ENCODE data around the gene PRKAB1.
"Not testable (repeated sequence)": the region's sequence is repeated elsewhere in the genome, so short reads cannot be mapped to it uniquely, and the experiment has no call there.

Gene PRKAB1

DNA sequence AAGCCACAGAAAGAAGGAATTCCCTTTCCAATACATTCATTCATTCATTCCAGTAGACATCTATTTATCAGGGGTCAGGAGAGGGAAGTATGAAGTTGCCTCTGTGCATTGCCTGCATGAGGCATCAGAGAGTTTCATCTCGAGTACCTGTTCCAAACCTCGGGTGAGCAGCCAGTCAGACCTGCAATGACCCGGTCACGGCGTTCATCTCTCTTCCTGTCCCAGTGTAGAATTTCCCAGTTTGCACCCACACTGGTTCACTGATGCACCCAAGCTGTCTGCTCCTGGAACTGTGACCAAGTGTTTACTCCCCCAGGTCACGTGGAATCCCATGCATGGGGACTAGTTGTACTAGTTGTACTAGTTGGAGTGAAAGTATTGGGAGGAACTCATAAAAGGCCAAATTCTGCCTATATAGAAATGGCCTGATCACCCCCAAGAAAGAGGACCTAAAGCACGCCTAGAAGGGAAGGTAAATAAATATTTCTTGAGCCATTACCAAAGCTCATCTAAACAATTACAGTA is 22.3 kb upstream of the PRKAB1 start:
- Mint-ChIP-seq H3K27me3 (peaks cover 3% of the 10 kb centered on the region), H3K4me1 (ENCODE audit: low read depth) (peaks cover 8% of the 10 kb centered on the region), H3K36me3 (ENCODE audit: low read depth) (no peaks in the 10 kb centered on the region), H3K9me3 (peaks cover 8% of the 10 kb centered on the region), H3K4me3 (no peak overlapping the region), H3K27ac (no peak overlapping the region)
- intact Hi-C loops (cut with micrococcal nuclease): loop anchor here (5.0 kb wide), 1 partner anchor 203 kb away; no protein-coding TSS in a partner anchor

DNA sequence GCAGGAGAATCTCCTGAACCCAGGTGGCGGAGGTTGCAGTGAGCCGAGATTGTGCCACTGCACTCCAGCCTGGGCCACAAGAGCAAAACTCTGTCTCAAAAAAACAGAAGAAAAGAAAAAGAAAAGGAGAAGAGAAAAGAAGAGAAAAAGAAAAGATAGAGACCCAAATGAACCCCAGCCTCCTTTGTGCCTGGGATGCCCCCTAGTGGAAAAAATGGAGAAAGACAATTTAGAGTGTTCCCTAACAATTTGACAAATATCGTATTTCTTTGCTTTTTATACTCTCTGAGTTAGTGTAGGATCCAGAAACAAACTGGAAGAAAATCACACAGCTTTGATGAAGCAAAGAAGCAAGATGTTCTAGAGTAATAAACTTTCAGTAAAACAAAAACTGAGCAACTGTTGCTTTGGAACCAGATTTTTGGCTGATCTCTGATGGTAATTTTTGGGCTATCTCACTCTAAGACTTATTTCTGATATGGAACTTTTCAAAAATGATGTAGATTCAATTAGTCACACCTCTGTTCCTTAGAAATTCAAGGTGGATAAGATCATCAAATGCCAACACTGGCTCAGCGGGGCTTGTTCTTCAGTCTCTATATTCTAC is 18.6 kb upstream of the PRKAB1 start:
- H3K36me3 Mint-ChIP-seq (ENCODE audit: low read depth): no peaks in the 10 kb centered on the region
- H3K4me3 Mint-ChIP-seq: no peak overlapping the region
- intact Hi-C loops (cut with micrococcal nuclease): loop anchor here (5.0 kb wide), 1 partner anchor 207 kb away; no protein-coding TSS in a partner anchor
- H3K27me3 Mint-ChIP-seq: peaks cover 5% of the 10 kb centered on the region
- peaks cover 8% of the 10 kb centered on the region for H3K4me1 Mint-ChIP-seq (ENCODE audit: low read depth)
- H3K27ac Mint-ChIP-seq: no peak overlapping the region
- H3K9me3 Mint-ChIP-seq: peaks cover 17% of the 10 kb centered on the region

DNA sequence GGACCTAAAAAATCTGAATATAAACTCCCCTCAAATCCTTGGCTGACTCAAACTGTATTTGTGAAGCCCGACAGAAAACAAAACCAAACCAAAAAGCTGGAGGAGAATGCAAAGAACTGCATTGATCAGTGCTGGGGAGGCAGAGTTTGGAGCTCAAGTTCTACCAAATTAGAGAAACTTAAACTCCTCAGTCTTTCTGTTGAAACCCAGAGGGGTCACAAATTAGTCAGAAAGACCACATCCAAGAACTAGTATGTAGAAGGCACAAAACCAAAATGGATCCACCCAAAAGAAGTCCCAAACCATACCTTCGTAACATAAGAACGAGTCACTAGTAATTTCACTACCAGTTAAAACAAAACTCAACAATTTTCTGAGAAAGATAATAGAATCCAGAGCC is 15.3 kb upstream of the PRKAB1 start:
- intact Hi-C loops (cut with micrococcal nuclease): no loop called here
- Mint-ChIP-seq H3K4me3 (no peak overlapping the region), H3K9me3 (peaks cover 8% of the 10 kb centered on the region), H3K27ac (no peak overlapping the region), H3K36me3 (ENCODE audit: low read depth) (no peaks in the 10 kb centered on the region), H3K4me1 (ENCODE audit: low read depth) (peaks cover 7% of the 10 kb centered on the region), H3K27me3 (peaks cover 4% of the 10 kb centered on the region)

- intact Hi-C loops (cut with micrococcal nuclease); H3K36me3 Mint-ChIP-seq (ENCODE audit: low read depth); H3K4me3 Mint-ChIP-seq; H3K9me3 Mint-ChIP-seq; H3K27ac Mint-ChIP-seq; H3K4me1 Mint-ChIP-seq (ENCODE audit: low read depth); H3K27me3 Mint-ChIP-seq: not testable (repeated sequence)
These were observed 10.9 kb upstream of the PRKAB1 start for GRCh38 chr12:119657001-119657400.

DNA sequence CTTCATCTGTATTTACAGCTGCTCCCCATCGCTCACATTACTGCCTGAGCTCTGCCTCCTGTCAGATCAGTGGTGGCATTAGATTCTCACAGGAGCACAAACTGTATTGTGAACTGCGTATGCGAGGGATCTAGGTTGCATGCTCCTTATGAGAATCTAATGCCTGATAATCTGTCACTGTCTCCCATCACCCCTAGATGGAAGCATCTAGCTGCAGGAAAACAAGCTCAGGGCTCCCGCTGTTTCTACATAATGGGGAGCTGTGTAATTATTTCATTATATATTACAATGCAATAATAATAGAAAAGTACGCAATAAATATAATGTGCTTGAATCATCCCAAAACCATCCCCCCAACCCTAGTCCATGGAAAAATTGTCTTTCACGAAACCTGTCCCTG is 9.8 kb upstream of the PRKAB1 start:
- H3K27me3 Mint-ChIP-seq; H3K9me3 Mint-ChIP-seq; intact Hi-C loops (cut with micrococcal nuclease); H3K36me3 Mint-ChIP-seq (ENCODE audit: low read depth); H3K4me1 Mint-ChIP-seq (ENCODE audit: low read depth); H3K27ac Mint-ChIP-seq; H3K4me3 Mint-ChIP-seq: not testable (repeated sequence)

- Mint-ChIP-seq H3K9me3 (no peaks in the 10 kb centered on the region), H3K36me3 (ENCODE audit: low read depth) (no peaks in the 10 kb centered on the region), H3K4me1 (ENCODE audit: low read depth) (peaks cover 10% of the 10 kb centered on the region), H3K4me3 (no peak overlapping the region), H3K27ac (peak overlapping the region; percentile 59), H3K27me3 (no peaks in the 10 kb centered on the region)
- intact Hi-C loops (cut with micrococcal nuclease): no loop called here
These were observed 8.5 kb upstream of the PRKAB1 start for GRCh38 chr12:119659289-119659897.

DNA sequence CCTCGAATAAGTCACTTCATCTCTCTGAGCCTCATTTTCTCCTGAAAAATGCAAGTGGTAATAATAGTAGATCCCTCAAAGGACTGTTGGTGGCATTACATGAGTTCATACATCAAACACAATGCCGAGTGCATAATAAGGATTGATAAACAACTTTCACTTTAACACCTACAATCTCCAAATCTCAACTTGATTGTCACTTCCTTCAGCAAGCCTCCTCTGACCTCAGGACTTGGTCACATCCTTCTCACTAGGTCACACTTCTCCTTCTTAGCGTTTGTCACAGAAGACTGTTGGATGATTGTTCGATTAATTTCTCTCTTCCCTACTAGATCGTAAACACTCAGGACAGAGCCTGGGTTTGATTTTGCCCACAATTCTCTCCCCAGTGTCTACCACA is 7.9 kb upstream of the PRKAB1 start:
- H3K4me3 Mint-ChIP-seq: no peak overlapping the region
- peak overlapping the region; percentile 59 for H3K27ac Mint-ChIP-seq
- H3K27me3 Mint-ChIP-seq: no peaks in the 10 kb centered on the region
- H3K4me1 Mint-ChIP-seq (ENCODE audit: low read depth): peaks cover 10% of the 10 kb centered on the region
- H3K9me3 Mint-ChIP-seq: no peaks in the 10 kb centered on the region
- H3K36me3 Mint-ChIP-seq (ENCODE audit: low read depth): no peaks in the 10 kb centered on the region
- intact Hi-C loops (cut with micrococcal nuclease): no loop called here

- H3K36me3 Mint-ChIP-seq (ENCODE audit: low read depth): no peaks in the 10 kb centered on the region
- peaks cover 23% of the 10 kb centered on the region for H3K4me1 Mint-ChIP-seq (ENCODE audit: low read depth)
- H3K27me3 Mint-ChIP-seq: no peaks in the 10 kb centered on the region
- H3K27ac Mint-ChIP-seq: no peak overlapping the region
- no peaks in the 10 kb centered on the region for H3K9me3 Mint-ChIP-seq
- intact Hi-C loops (cut with micrococcal nuclease): no loop called here
- H3K4me3 Mint-ChIP-seq: no peak overlapping the region
These were observed 6.1 kb upstream of the PRKAB1 start for GRCh38 chr12:119661882-119662281.

DNA sequence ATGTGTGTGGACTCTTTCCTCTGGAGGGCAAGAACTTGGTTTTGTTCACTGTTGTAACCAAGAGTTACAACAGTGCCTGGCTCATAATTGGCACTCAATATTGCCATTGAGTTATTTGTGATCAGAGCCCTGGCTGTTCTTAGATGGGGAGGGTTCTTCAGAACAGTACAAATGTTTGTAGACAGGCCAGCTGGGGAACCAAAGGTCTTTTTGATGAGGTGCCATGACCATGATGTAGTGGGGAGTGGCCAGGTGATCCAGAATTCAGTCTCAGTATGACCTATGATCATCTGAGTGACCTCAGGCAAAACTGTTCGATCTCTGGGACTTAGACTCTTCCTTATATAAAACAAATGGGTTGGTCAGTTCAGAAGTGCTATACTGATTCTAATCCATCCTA is 3.3 kb upstream of the PRKAB1 start:
- H3K27me3 Mint-ChIP-seq: no peaks in the 10 kb centered on the region
- no peaks in the 10 kb centered on the region for H3K9me3 Mint-ChIP-seq
- intact Hi-C loops (cut with micrococcal nuclease): no loop called here
- peaks cover 12% of the 10 kb centered on the region for H3K36me3 Mint-ChIP-seq (ENCODE audit: low read depth)
- peaks cover 31% of the 10 kb centered on the region for H3K4me1 Mint-ChIP-seq (ENCODE audit: low read depth)
- no peak overlapping the region for H3K27ac Mint-ChIP-seq
- H3K4me3 Mint-ChIP-seq: no peak overlapping the region

DNA sequence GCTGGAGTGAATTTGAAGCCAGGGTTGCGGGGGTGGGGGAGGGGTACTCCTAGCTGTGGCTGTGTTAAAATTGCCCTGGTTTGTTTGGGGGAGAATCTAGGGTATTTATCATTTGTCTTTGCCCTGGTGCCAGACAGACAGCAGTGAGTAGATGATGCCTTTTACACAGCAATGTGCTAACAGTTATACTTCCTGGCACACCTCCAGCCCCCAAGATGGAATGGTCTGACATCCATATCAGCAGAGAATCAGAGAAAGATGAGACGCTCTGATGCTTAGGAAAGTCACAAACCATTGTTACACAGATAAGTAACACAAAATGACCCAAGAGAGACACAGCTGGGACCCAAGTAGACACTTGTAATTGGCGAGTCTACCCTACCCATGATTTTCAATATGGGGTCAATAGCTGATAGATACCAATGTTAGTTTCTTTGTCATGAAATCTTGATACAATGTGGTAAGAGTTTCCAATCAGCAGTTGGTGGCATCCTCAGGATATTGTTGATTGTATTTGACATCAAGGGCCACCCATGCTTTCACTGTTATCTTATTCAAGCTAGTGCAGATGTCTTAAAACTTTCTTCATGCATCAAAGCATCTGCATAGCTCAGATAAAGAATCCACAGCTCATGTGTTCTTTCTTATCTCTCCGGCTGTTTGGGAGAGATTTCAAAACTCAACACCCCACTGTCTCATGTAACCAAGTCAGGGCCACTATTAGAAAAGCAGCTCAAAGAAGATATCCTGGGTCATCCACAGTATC is 2.6 kb upstream of the PRKAB1 start:
- intact Hi-C loops (cut with micrococcal nuclease): no loop called here
- H3K4me3 Mint-ChIP-seq: no peak overlapping the region
- H3K27ac Mint-ChIP-seq: no peak overlapping the region
- H3K9me3 Mint-ChIP-seq: no peaks in the 10 kb centered on the region
- peaks cover 17% of the 10 kb centered on the region for H3K36me3 Mint-ChIP-seq (ENCODE audit: low read depth)
- peaks cover 31% of the 10 kb centered on the region for H3K4me1 Mint-ChIP-seq (ENCODE audit: low read depth)
- no peaks in the 10 kb centered on the region for H3K27me3 Mint-ChIP-seq

DNA sequence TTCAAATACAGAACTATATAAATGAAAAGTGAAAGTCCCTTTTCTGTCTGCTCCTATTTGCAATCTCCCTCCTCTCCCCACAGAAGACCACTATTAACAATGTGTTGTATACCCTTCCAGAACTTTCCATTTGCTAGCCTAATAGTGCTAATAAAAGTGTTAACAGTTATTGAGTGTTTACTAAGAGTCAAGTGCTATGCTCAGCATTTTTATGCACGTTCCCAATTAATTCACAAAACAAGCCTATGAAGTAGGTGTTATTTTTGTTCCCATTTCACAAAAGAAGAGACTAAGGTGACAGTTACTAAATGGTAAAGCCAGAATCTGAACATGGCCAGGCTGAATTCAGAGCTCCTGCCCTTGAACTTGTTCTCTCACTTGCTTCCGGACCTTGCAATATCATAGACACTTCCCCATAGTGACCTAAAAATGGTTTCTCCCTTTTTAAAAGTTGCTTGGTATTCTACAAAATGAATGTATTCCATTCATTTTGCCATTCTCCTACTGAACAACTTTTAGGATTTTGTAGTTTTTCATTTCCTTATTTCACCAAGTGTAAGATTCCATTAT is 1.6 kb upstream of the PRKAB1 start:
- peak overlapping the region; percentile 53 for H3K4me3 Mint-ChIP-seq
- no peaks in the 10 kb centered on the region for H3K27me3 Mint-ChIP-seq
- peaks cover 39% of the 10 kb centered on the region for H3K4me1 Mint-ChIP-seq (ENCODE audit: low read depth)
- peak overlapping the region; percentile 89 for H3K27ac Mint-ChIP-seq
- peaks cover 26% of the 10 kb centered on the region for H3K36me3 Mint-ChIP-seq (ENCODE audit: low read depth)
- intact Hi-C loops (cut with micrococcal nuclease): no loop called here
- H3K9me3 Mint-ChIP-seq: no peaks in the 10 kb centered on the region

- no peaks in the 10 kb centered on the region for H3K27me3 Mint-ChIP-seq
- no peaks in the 10 kb centered on the region for H3K9me3 Mint-ChIP-seq
- H3K4me1 Mint-ChIP-seq (ENCODE audit: low read depth): peaks cover 42% of the 10 kb centered on the region
- intact Hi-C loops (cut with micrococcal nuclease): no loop called here
- H3K27ac Mint-ChIP-seq: peak overlapping the region; percentile 89
- H3K4me3 Mint-ChIP-seq: peak overlapping the region; percentile 89
- peaks cover 33% of the 10 kb centered on the region for H3K36me3 Mint-ChIP-seq (ENCODE audit: low read depth)
These were observed 895 bp upstream of the PRKAB1 start for GRCh38 chr12:119666900-119667576.

GRCh38 chr12:119668324-119668841 is 450 bp downstream of the PRKAB1 start:
- peak overlapping the region; percentile 89 for H3K4me3 Mint-ChIP-seq
- peaks cover 48% of the 10 kb centered on the region for H3K4me1 Mint-ChIP-seq (ENCODE audit: low read depth)
- H3K36me3 Mint-ChIP-seq (ENCODE audit: low read depth): peaks cover 47% of the 10 kb centered on the region
- no peaks in the 10 kb centered on the region for H3K9me3 Mint-ChIP-seq
- no peaks in the 10 kb centered on the region for H3K27me3 Mint-ChIP-seq
- intact Hi-C loops (cut with micrococcal nuclease): no loop called here
- peak overlapping the region; percentile 89 for H3K27ac Mint-ChIP-seq

All from dendritic cell treated with granulocyte-macrophage colony-stimulating factor and Interleukin-4, amounts not matched to agents 40 ng/mL and 50 ng/mL, for 4 days (primary cell).